GM18505 (cell line): ENCODE data around the gene SLC8A2.

Experiments
- ATAC-seq: cut with Tn5 transposase; IDR thresholded peaks from one replicate; pipeline ENCODE4 v1.9.1; 2021; ENCODE audit not compliant: unreplicated experiment
- POLR2A ChIP-seq: IDR thresholded peaks from 4 replicates; pipeline ENCODE4 v1.6.1; 2011; ENCODE audit warnings: borderline replicate concordance; ENCODE audit not compliant: insufficient read depth, insufficient read length; ENCODE audit errors: extremely low read depth

The SLC8A2 gene

GRCh38 chr19:47497050-47497766 lies 25.5 kb upstream of the SLC8A2 start:
- no peak for ATAC-seq
- TF ChIP-seq POLR2A, result no peak

GRCh38 chr19:47495478-47496372 lies 24.0 kb upstream of the SLC8A2 start:
- no peak for TF ChIP-seq POLR2A
- no peak for ATAC-seq

GRCh38 chr19:47494729-47495128 lies 23.0 kb upstream of the SLC8A2 start:
- no peak for ATAC-seq
- TF ChIP-seq POLR2A, result no peak

GRCh38 chr19:47494211-47494547 lies 22.5 kb upstream of the SLC8A2 start:
- ATAC-seq, result no peak
- TF ChIP-seq POLR2A, result no peak

- ATAC-seq, result no peak
Observed at GRCh38 chr19:47493378-47494210, 21.9 kb upstream of the SLC8A2 start.

GRCh38 chr19:47492571-47493377 lies 21.1 kb upstream of the SLC8A2 start:
- TF ChIP-seq POLR2A, result no peak
- ATAC-seq, result no peak

More at GRCh38 chr19:47493378-47494210, 21.9 kb upstream of the SLC8A2 start:
- TF ChIP-seq POLR2A, result no peak

GRCh38 chr19:47492137-47492533 lies 20.4 kb upstream of the SLC8A2 start:
- no peak for TF ChIP-seq POLR2A
- no peak for ATAC-seq

- TF ChIP-seq POLR2A, result no peak
- no peak for ATAC-seq
Observed at GRCh38 chr19:47491358-47492136, 19.9 kb upstream of the SLC8A2 start.

- peak; percentile 3 for TF ChIP-seq POLR2A
- ATAC-seq, result no peak
Observed at GRCh38 chr19:47490847-47491246, 19.2 kb upstream of the SLC8A2 start.

GRCh38 chr19:47490031-47490430 lies 18.3 kb upstream of the SLC8A2 start:
- TF ChIP-seq POLR2A, result no peak

GRCh38 chr19:47489072-47489914 lies 17.6 kb upstream of the SLC8A2 start:
- TF ChIP-seq POLR2A, result no peak
- no peak for ATAC-seq

More at GRCh38 chr19:47490031-47490430, 18.3 kb upstream of the SLC8A2 start:
- ATAC-seq, result no peak
